Measurements from ENCODE around the gene TBCD. TPM values are rescaled to one million over a fixed set of nuclear protein-coding genes. Genes with fewer than 3 reads are reported as not detected.

Gene TBCD
- total RNA-seq, 1 experiment from 2014 or later, result 94.6 TPM

- H3K4me1 Mint-ChIP-seq (ENCODE audit: low read depth, unreplicated experiment), result no peaks in the 10 kb centered on the region
- ChIA-PET POLR2A (no interaction called here), CTCF (no interaction called here)
- no peaks in the 10 kb centered on the region for H3K4me1 ChIP-seq
- BruUV-seq (replicated peaks), result no TSS peak
- H3K36me3 ChIP-seq (ENCODE audit: control insufficient read depth, insufficient read depth, low read length), result peaks cover 2% of the 10 kb centered on the region
- intact Hi-C loops (cut with micrococcal nuclease; ENCODE audit: unreplicated experiment), result no loop called here
- no peaks in the 10 kb centered on the region for H3K27me3 Mint-ChIP-seq (ENCODE audit: insufficient read depth, unreplicated experiment)
- no peak overlapping the region for H3K27ac Mint-ChIP-seq (ENCODE audit: unreplicated experiment)
- no peak for TF ChIP-seq CTCF (IDR thresholded peaks at IDR 0.05; ENCODE audit: insufficient read depth in 1 of 2, low read depth in 1 of 2, low read length in 1 of 2, severe bottlenecking in 1 of 2, unreplicated experiment in 1 of 2)
- no peaks in the 10 kb centered on the region for H3K9me3 Mint-ChIP-seq (ENCODE audit: unreplicated experiment)
- H3K9me3 ChIP-seq, result no peaks in the 10 kb centered on the region
- H3K27me3 ChIP-seq (replicated peaks; ENCODE audit: control insufficient read depth, insufficient read depth, low read length), result no peaks in the 10 kb centered on the region
- no peak for DNase-seq
- H3K4me3 Mint-ChIP-seq (ENCODE audit: unreplicated experiment), result no peak overlapping the region
- H3K36me3 Mint-ChIP-seq (ENCODE audit: insufficient read depth, unreplicated experiment), result peaks cover 14% of the 10 kb centered on the region
- no peak overlapping the region for H3K4me3 ChIP-seq (ENCODE audit: low read depth, low read length)
These were observed 63.0 kb downstream of the TBCD start for GRCh38 chr17:82814834-82815233.

- Mint-ChIP-seq H3K27ac (ENCODE audit: unreplicated experiment) (no peak overlapping the region), H3K27me3 (ENCODE audit: insufficient read depth, unreplicated experiment) (no peaks in the 10 kb centered on the region), H3K9me3 (ENCODE audit: unreplicated experiment) (peaks cover 4% of the 10 kb centered on the region), H3K36me3 (ENCODE audit: insufficient read depth, unreplicated experiment) (peaks cover 18% of the 10 kb centered on the region), H3K4me3 (ENCODE audit: unreplicated experiment) (no peak overlapping the region), H3K4me1 (ENCODE audit: low read depth, unreplicated experiment) (no peaks in the 10 kb centered on the region)
- intact Hi-C loops (cut with micrococcal nuclease; ENCODE audit: unreplicated experiment), result no loop called here
- Histone ChIP-seq H3K4me3 (ENCODE audit: low read depth, low read length) (no peak overlapping the region), H3K9me3 (no peaks in the 10 kb centered on the region), H3K27me3 (replicated peaks; ENCODE audit: control insufficient read depth, insufficient read depth, low read length) (no peaks in the 10 kb centered on the region), H3K36me3 (ENCODE audit: control insufficient read depth, insufficient read depth, low read length) (peaks cover 2% of the 10 kb centered on the region), H3K4me1 (no peaks in the 10 kb centered on the region)
- ChIA-PET CTCF (no interaction called here), POLR2A (no interaction called here)
- BruUV-seq (replicated peaks), result no TSS peak
- DNase-seq, result no peak
- TF ChIP-seq CTCF (IDR thresholded peaks at IDR 0.05; ENCODE audit: insufficient read depth in 1 of 2, low read depth in 1 of 2, low read length in 1 of 2, severe bottlenecking in 1 of 2, unreplicated experiment in 1 of 2), result no peak
These were observed 63.5 kb downstream of the TBCD start for GRCh38 chr17:82815354-82815753.

GRCh38 chr17:82815790-82816305, 64.0 kb downstream of the TBCD start:
- intact Hi-C loops (cut with micrococcal nuclease; ENCODE audit: unreplicated experiment), result no loop called here
- ChIA-PET CTCF (no interaction called here), POLR2A (no interaction called here)
- Histone ChIP-seq H3K36me3 (ENCODE audit: control insufficient read depth, insufficient read depth, low read length) (peaks cover 2% of the 10 kb centered on the region), H3K4me1 (no peaks in the 10 kb centered on the region), H3K9me3 (no peaks in the 10 kb centered on the region), H3K27me3 (replicated peaks; ENCODE audit: control insufficient read depth, insufficient read depth, low read length) (no peaks in the 10 kb centered on the region), H3K4me3 (ENCODE audit: low read depth, low read length) (no peak overlapping the region)
- no peak for TF ChIP-seq CTCF (IDR thresholded peaks at IDR 0.05; ENCODE audit: insufficient read depth in 1 of 2, low read depth in 1 of 2, low read length in 1 of 2, severe bottlenecking in 1 of 2, unreplicated experiment in 1 of 2)
- H3K27ac Mint-ChIP-seq (ENCODE audit: unreplicated experiment), result no peak overlapping the region
- H3K9me3 Mint-ChIP-seq (ENCODE audit: unreplicated experiment), result peaks cover 9% of the 10 kb centered on the region
- BruUV-seq (replicated peaks), result no TSS peak
- H3K4me3 Mint-ChIP-seq (ENCODE audit: unreplicated experiment), result no peak overlapping the region
- DNase-seq, result no peak
- H3K4me1 Mint-ChIP-seq (ENCODE audit: low read depth, unreplicated experiment), result no peaks in the 10 kb centered on the region
- H3K27me3 Mint-ChIP-seq (ENCODE audit: insufficient read depth, unreplicated experiment), result no peaks in the 10 kb centered on the region
- peaks cover 22% of the 10 kb centered on the region for H3K36me3 Mint-ChIP-seq (ENCODE audit: insufficient read depth, unreplicated experiment)

Data from Caco-2 (cell line).